ENCODE measurements around the gene TMEM233.

The TMEM233 gene

DNA sequence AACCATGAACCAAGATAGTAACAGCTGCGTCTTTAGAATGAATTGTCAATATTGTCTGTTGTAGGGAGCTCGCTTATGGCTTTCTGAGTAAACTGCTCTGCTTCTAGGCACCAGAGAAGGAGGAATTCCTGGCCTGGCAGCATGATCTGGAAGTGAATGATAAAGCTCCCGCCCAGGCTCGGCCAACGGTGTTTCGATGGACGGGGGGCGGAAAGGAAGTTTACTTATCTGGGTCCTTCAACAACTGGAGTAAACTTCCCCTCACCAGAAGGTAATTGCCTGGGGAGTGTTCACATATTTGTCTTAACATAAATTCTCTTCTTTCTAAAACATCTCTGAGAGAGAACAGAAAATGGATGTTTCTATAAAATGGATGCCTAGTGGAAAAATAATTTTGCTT is 78.6 kb downstream of the TMEM233 start:
- no peak overlapping the region for H3K4me3 ChIP-seq (ENCODE audit: low read length)
- DNase-seq (ENCODE audit: low read depth), result no peak
- H3K27me3 ChIP-seq (replicated peaks; ENCODE audit: control insufficient read depth, insufficient read depth, low read length), result no peaks in the 10 kb centered on the region
- H3K9me3 ChIP-seq (ENCODE audit: control insufficient read depth, low read length), result no peaks in the 10 kb centered on the region
- peaks cover 17% of the 10 kb centered on the region for H3K4me1 ChIP-seq (ENCODE audit: control insufficient read depth, insufficient read depth, low read length)
- H3K9ac ChIP-seq (ENCODE audit: low read length), result no peak overlapping the region
- peaks cover 64% of the 10 kb centered on the region for H3K36me3 ChIP-seq (ENCODE audit: control insufficient read depth, insufficient read depth, low read length, severe bottlenecking)

GRCh38 chr12:119673634-119674033 is 80.1 kb downstream of the TMEM233 start:
- Histone ChIP-seq H3K27me3 (replicated peaks; ENCODE audit: control insufficient read depth, insufficient read depth, low read length) (no peaks in the 10 kb centered on the region), H3K9me3 (ENCODE audit: control insufficient read depth, low read length) (no peaks in the 10 kb centered on the region), H3K9ac (ENCODE audit: low read length) (no peak overlapping the region), H3K4me3 (ENCODE audit: low read length) (no peak overlapping the region), H3K36me3 (ENCODE audit: control insufficient read depth, insufficient read depth, low read length, severe bottlenecking) (peaks cover 77% of the 10 kb centered on the region), H3K4me1 (ENCODE audit: control insufficient read depth, insufficient read depth, low read length) (peaks cover 10% of the 10 kb centered on the region)
- DNase-seq (ENCODE audit: low read depth), result no peak

DNA sequence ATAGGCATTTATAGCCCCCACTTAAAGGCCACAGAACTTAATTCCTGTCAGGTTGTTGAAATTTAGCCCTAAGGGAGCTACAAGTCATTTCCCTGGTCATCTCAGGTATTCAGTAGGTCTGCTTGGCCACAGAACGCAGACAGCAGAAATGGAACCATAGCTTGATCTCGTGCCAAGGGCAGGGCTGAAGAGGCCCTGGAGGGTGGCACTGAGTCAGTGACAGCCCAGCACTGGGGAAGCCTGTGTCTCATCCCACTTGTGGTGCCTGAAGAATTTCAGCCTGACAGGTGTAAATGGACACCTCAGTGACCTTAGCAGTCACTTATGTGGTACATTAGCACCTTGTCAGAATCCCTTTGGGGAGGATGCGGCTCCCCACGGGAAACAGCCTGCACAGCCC is 81.0 kb downstream of the TMEM233 start:
- Histone ChIP-seq H3K9me3 (ENCODE audit: control insufficient read depth, low read length) (no peaks in the 10 kb centered on the region), H3K27me3 (replicated peaks; ENCODE audit: control insufficient read depth, insufficient read depth, low read length) (no peaks in the 10 kb centered on the region), H3K36me3 (ENCODE audit: control insufficient read depth, insufficient read depth, low read length, severe bottlenecking) (peaks cover 86% of the 10 kb centered on the region), H3K9ac (ENCODE audit: low read length) (no peak overlapping the region), H3K4me1 (ENCODE audit: control insufficient read depth, insufficient read depth, low read length) (peaks cover 8% of the 10 kb centered on the region), H3K4me3 (ENCODE audit: low read length) (no peak overlapping the region)
- no peak for DNase-seq (ENCODE audit: low read depth)

DNA sequence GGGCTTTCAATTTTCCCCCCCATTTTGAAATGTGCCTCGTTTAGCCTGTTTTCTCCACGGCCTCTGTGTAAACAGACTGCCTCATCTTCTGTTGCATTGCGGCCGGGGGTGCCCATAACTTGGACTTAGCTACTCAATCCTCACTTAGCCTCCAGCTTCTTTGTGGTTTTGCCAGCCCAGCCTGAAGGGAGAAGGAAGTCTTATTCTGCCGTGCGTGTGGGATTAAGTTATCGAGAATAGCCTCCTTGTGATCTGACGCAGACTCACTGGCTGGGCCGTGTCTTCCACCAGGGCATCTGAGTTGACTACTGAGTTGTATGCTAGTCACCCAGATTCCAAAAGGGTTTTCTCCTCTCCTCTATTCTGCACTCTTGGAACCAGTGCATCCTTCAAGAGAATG is 82.4 kb downstream of the TMEM233 start:
- Histone ChIP-seq H3K4me3 (ENCODE audit: low read length) (no peak overlapping the region), H3K9ac (ENCODE audit: low read length) (no peak overlapping the region), H3K9me3 (ENCODE audit: control insufficient read depth, low read length) (no peaks in the 10 kb centered on the region), H3K36me3 (ENCODE audit: control insufficient read depth, insufficient read depth, low read length, severe bottlenecking) (peaks cover 95% of the 10 kb centered on the region), H3K4me1 (ENCODE audit: control insufficient read depth, insufficient read depth, low read length) (peaks cover 7% of the 10 kb centered on the region), H3K27me3 (replicated peaks; ENCODE audit: control insufficient read depth, insufficient read depth, low read length) (no peaks in the 10 kb centered on the region)
- no peak for DNase-seq (ENCODE audit: low read depth)

GRCh38 chr12:119676573-119676972 is 83.0 kb downstream of the TMEM233 start:
- H3K36me3 ChIP-seq (ENCODE audit: control insufficient read depth, insufficient read depth, low read length, severe bottlenecking), result peaks cover 98% of the 10 kb centered on the region
- peaks cover 7% of the 10 kb centered on the region for H3K4me1 ChIP-seq (ENCODE audit: control insufficient read depth, insufficient read depth, low read length)
- DNase-seq (ENCODE audit: low read depth), result no peak

DNA sequence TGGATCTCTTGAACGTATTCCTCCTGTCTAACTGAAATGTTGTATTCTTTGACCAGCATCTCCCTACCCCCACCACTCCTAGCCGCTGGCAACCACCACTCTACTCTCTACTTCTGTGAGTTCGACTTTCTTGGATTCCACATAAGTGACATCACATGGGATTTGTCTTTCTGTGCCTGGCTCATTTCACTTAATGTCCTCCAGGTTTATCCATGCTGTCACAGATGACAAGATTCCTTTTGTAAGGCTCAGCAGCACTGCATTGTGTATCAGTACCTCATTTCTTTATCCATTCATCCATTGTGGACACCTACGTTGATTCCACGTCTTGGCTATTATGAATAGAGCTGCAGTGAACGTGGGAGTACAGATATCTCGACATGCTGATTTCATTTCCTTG is 84.9 kb downstream of the TMEM233 start:
- no peak for DNase-seq (ENCODE audit: low read depth)
- Histone ChIP-seq H3K4me3 (ENCODE audit: low read length) (no peak overlapping the region), H3K9me3 (ENCODE audit: control insufficient read depth, low read length) (no peaks in the 10 kb centered on the region), H3K36me3 (ENCODE audit: control insufficient read depth, insufficient read depth, low read length, severe bottlenecking) (peaks cover 88% of the 10 kb centered on the region), H3K27me3 (replicated peaks; ENCODE audit: control insufficient read depth, insufficient read depth, low read length) (no peaks in the 10 kb centered on the region), H3K4me1 (ENCODE audit: control insufficient read depth, insufficient read depth, low read length) (peaks cover 26% of the 10 kb centered on the region), H3K9ac (ENCODE audit: low read length) (no peak overlapping the region)

More at GRCh38 chr12:119676573-119676972, 83.0 kb downstream of the TMEM233 start:
- Histone ChIP-seq H3K4me3 (ENCODE audit: low read length) (no peak overlapping the region), H3K9me3 (ENCODE audit: control insufficient read depth, low read length) (no peaks in the 10 kb centered on the region), H3K9ac (ENCODE audit: low read length) (no peak overlapping the region), H3K27me3 (replicated peaks; ENCODE audit: control insufficient read depth, insufficient read depth, low read length) (no peaks in the 10 kb centered on the region)

DNA sequence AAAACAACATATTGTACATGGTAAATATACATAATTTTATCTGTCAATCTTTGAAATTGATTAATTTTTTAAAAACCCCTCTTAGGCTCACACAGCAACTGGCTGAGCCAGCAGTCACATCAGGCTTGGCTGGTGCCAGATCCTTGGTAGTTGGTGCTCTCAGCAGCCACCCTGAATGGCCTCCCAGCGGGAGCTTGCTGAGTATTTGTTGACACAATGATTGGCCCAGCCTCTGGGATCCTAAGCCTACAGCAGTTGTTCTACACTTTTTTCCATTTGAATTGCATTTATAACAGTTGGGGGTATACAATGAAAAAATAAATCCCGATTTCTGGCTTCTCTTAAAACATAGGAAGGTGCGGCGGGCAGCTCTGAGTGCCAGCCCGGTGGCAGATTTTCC is 85.5 kb downstream of the TMEM233 start:
- Histone ChIP-seq H3K4me1 (ENCODE audit: control insufficient read depth, insufficient read depth, low read length) (peaks cover 32% of the 10 kb centered on the region), H3K36me3 (ENCODE audit: control insufficient read depth, insufficient read depth, low read length, severe bottlenecking) (peaks cover 82% of the 10 kb centered on the region), H3K4me3 (ENCODE audit: low read length) (no peak overlapping the region), H3K9me3 (ENCODE audit: control insufficient read depth, low read length) (no peaks in the 10 kb centered on the region), H3K9ac (ENCODE audit: low read length) (no peak overlapping the region), H3K27me3 (replicated peaks; ENCODE audit: control insufficient read depth, insufficient read depth, low read length) (no peaks in the 10 kb centered on the region)
- DNase-seq (ENCODE audit: low read depth), result no peak

DNA sequence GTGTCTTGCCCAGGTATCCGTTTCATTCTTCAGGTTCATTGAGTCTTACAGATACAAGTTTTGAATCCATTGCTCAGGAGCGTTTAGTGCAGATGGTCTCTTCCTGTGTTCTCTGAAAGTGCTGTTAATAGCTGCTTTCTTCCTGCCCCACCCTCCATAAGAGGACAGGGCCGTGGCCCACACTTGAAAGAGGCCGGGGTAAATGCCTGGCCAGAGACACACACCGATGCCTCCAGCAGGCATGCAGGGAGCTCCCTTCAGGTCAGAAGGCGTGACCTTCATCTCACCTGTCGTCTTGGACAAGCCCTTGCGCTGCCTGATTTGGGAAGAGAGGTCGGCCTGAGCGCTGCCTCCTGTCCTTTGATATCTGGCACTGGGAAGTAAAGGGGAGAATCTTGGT is 85.9 kb downstream of the TMEM233 start:
- DNase-seq (ENCODE audit: low read depth), result no peak
- Histone ChIP-seq H3K4me1 (ENCODE audit: control insufficient read depth, insufficient read depth, low read length) (peaks cover 35% of the 10 kb centered on the region), H3K4me3 (ENCODE audit: low read length) (no peak overlapping the region), H3K27me3 (replicated peaks; ENCODE audit: control insufficient read depth, insufficient read depth, low read length) (no peaks in the 10 kb centered on the region), H3K9ac (ENCODE audit: low read length) (no peak overlapping the region), H3K36me3 (ENCODE audit: control insufficient read depth, insufficient read depth, low read length, severe bottlenecking) (peaks cover 78% of the 10 kb centered on the region), H3K9me3 (ENCODE audit: control insufficient read depth, low read length) (no peaks in the 10 kb centered on the region)

GRCh38 chr12:119681111-119681510 is 87.5 kb downstream of the TMEM233 start:
- Histone ChIP-seq H3K4me1 (ENCODE audit: control insufficient read depth, insufficient read depth, low read length) (peaks cover 35% of the 10 kb centered on the region), H3K4me3 (ENCODE audit: low read length) (no peak overlapping the region), H3K9me3 (ENCODE audit: control insufficient read depth, low read length) (no peaks in the 10 kb centered on the region), H3K9ac (ENCODE audit: low read length) (no peak overlapping the region), H3K36me3 (ENCODE audit: control insufficient read depth, insufficient read depth, low read length, severe bottlenecking) (peaks cover 62% of the 10 kb centered on the region), H3K27me3 (replicated peaks; ENCODE audit: control insufficient read depth, insufficient read depth, low read length) (no peaks in the 10 kb centered on the region)
- no peak for DNase-seq (ENCODE audit: low read depth)

DNA sequence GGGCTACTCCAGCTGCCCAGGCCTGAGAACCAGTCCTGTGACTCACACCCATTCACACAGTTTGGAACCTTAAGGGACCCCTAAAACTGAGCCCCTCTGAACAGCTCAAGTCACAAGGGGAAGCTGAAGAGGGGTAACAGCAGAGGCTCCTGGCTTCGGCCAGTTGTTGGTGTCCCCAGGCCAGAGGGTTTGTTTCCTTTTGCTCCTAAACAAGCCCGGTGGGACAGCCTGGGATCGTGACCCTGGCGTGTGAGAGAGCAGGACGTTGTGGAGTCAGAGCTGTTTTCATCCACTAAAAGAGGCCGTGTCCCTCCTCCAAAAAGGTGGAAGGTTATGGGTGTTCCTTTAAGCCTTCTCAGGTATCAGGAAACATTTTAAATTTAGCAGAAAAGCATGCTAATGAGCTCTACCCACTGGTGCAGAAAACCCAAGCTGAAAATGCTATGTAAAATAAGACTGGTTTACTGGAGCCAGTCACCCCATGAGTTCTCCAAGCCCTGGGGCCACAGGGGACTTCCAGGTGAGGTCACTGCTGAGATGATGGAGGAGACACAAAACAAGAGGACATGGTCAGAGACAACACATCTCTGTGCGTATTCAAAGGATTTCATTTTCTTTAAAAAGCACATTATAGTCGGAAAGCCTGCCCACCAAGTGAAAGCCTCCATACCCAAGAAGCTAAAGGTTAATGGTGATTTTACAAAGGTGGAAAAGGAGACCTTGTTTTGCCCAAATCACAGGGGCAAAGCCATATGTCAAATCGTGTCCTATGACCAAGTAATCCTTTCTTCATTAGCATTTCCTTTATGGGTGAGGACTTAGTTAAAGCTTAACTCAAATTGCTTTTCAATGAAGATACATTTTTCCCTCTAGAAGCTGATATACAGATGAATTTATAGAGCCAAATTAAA is 88.4 kb downstream of the TMEM233 start:
- H3K9ac ChIP-seq (ENCODE audit: low read length), result no peak overlapping the region
- no peaks in the 10 kb centered on the region for H3K9me3 ChIP-seq (ENCODE audit: control insufficient read depth, low read length)
- H3K4me3 ChIP-seq (ENCODE audit: low read length), result no peak overlapping the region
- peaks cover 35% of the 10 kb centered on the region for H3K4me1 ChIP-seq (ENCODE audit: control insufficient read depth, insufficient read depth, low read length)
- no peaks in the 10 kb centered on the region for H3K27me3 ChIP-seq (replicated peaks; ENCODE audit: control insufficient read depth, insufficient read depth, low read length)
- no peak for DNase-seq (ENCODE audit: low read depth)
- H3K36me3 ChIP-seq (ENCODE audit: control insufficient read depth, insufficient read depth, low read length, severe bottlenecking), result peaks cover 53% of the 10 kb centered on the region

DNA sequence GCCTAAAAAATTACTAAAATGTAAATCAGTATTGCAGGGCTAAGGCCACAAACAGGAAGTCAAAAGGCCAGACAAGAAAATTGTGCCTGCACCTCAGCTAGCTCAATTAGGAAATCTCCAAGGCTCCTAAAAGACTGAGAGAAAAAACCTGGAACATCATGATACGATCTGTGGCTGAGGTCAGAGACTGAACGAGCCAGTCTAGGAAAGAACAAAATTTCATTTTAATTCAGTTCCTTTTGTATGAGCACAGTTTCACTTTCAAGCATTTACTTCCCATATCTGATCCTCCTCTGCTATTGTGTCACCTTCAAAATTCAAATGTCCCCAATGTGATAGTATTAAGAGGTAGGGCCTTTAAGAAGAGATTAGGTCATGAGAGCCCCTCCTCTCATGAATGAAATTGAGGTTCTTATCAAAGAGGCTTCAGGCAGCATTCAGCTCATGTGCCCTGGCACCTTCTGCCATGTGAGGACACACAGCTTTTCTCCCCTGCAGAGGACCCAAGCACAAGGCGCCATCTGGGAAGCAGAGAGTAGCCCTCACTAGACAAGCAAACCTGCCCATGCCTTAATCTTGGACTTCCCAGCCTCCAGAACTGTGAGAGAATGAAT is 89.2 kb downstream of the TMEM233 start:
- H3K36me3 ChIP-seq (ENCODE audit: control insufficient read depth, insufficient read depth, low read length, severe bottlenecking), result peaks cover 46% of the 10 kb centered on the region
- H3K4me3 ChIP-seq (ENCODE audit: low read length), result no peak overlapping the region
- no peaks in the 10 kb centered on the region for H3K9me3 ChIP-seq (ENCODE audit: control insufficient read depth, low read length)
- no peak overlapping the region for H3K9ac ChIP-seq (ENCODE audit: low read length)
- no peaks in the 10 kb centered on the region for H3K27me3 ChIP-seq (replicated peaks; ENCODE audit: control insufficient read depth, insufficient read depth, low read length)
- no peak for DNase-seq (ENCODE audit: low read depth)
- H3K4me1 ChIP-seq (ENCODE audit: control insufficient read depth, insufficient read depth, low read length), result peaks cover 35% of the 10 kb centered on the region

All from adipocyte (in vitro differentiated cells).